HCT116 (cell line): ENCODE data around the gene GEMIN7. TPM values are rescaled to one million over a fixed set of nuclear protein-coding genes. Genes with fewer than 3 reads are reported as not detected.

Experiments used
- ATAC-seq: fragments of 200-7000 bp; cut with Tn5 transposase; 2 replicates; pipeline ENCODE4 v1.9.1; 2020; ENCODE audit warnings: mild to moderate bottlenecking, moderate library complexity
- BruUV-seq: library from RNA; stranded (reverse); fragments of 400-500 nt; replicated peaks from 2 replicates; lab custom pipeline; 2021; lab: Mats Ljungman, UMichigan
- CTCF ChIA-PET: fragments of 300-600 bp; sonication (Branson Sonifier 250); formaldehyde crosslinking; loops from one replicate; lab custom pipeline; 2021; ENCODE audit warnings: antibody characterized with exemption; lab: Charles Lee
- POLR2A ChIA-PET: fragments of 300-600, 350-600 bp; sonication (Branson Sonifier 250); formaldehyde crosslinking; loops from one replicate; lab custom pipeline; 2021; ENCODE audit warnings: antibody characterized with exemption; lab: Charles Lee
- RAD21 ChIA-PET, 2 experiments: fragments of 300-600 bp; sonication (Branson Sonifier 250); formaldehyde crosslinking; loops; one replicate each; lab custom pipeline; 2023; ENCODE audit warnings: low total read pairs in 2 of 2; ENCODE audit not compliant: uncharacterized antibody in 2 of 2, unreplicated experiment in 2 of 2, low non-redundant PET in 1 of 2; lab: Charles Lee
- DNase-seq: peaks from one replicate; pipeline ENCODE4 v3.0.0-alpha.2; 2010; ENCODE audit warnings: low read depth, low spot score
- H2AFZ ChIP-seq: fragments of 200-600 bp; shearing (Covaris generic), sonication (generic); 2 replicates; pipeline ENCODE4 v1.6.1; 2017; ENCODE audit warnings: low read depth, mixed run types, mixed read lengths, antibody characterized with exemption, low read length; ENCODE audit not compliant: poor library complexity, severe bottlenecking
- H3K27ac ChIP-seq: 2 replicates; pipeline ENCODE4 v1.5.1; 2012; ENCODE audit warnings: low read depth, low read length
- H3K27me3 ChIP-seq: fragments of 200-600 bp; sonication (generic); 2 replicates; pipeline ENCODE4 v1.6.1; 2016; ENCODE audit warnings: mixed run types, low read length, mixed read lengths; ENCODE audit not compliant: insufficient read depth
- H3K36me3 ChIP-seq, 2 experiments: fragments of 200-500 bp in 1 of 2; fragments of 200-600 bp in 1 of 2; sonication (Bioruptor generic) in 1 of 2; sonication (generic) in 1 of 2; 2 replicates each; pipeline versions ENCODE4 v1.5.1 to v1.6.1; 2014 to 2016; ENCODE audit warnings: low read length in 2 of 2, inconsistent platforms in 1 of 2, mixed read lengths in 1 of 2, mixed run types in 1 of 2; ENCODE audit not compliant: insufficient read depth in 2 of 2, control insufficient read depth in 1 of 2
- H3K4me1 ChIP-seq, 2 experiments: fragments of 200-600 bp in 1 of 2; sonication (generic) in 1 of 2; 2 replicates each; pipeline versions ENCODE4 v1.5.1 to v1.6.1; 2012 to 2017; ENCODE audit warnings: low read length in 2 of 2, inconsistent platforms in 1 of 2, mild to moderate bottlenecking in 1 of 2, mixed read lengths in 1 of 2, mixed run types in 1 of 2, moderate library complexity in 1 of 2; ENCODE audit not compliant: insufficient read depth in 2 of 2, control insufficient read depth in 1 of 2
- H3K4me2 ChIP-seq: fragments of 200-600 bp; sonication (generic); 2 replicates; pipeline ENCODE4 v1.6.1; 2017; ENCODE audit warnings: mixed run types, low read length, mixed read lengths
- H3K4me3 ChIP-seq, 2 experiments: fragments of 200-600 bp in 1 of 2; sonication (generic) in 1 of 2; replicated peaks in 1 of 2; 2 replicates each; pipeline ENCODE4 v1.5.1; 2011 to 2016; ENCODE audit warnings: low read length in 2 of 2, control low read depth in 1 of 2, low read depth in 1 of 2, mild to moderate bottlenecking in 1 of 2, mixed read lengths in 1 of 2, mixed run types in 1 of 2
- H3K79me2 ChIP-seq: fragments of 200-600 bp; sonication (generic); 2 replicates; pipeline ENCODE4 v1.6.1; 2017; ENCODE audit warnings: mild to moderate bottlenecking, mixed run types, low read length, moderate library complexity, mixed read lengths; ENCODE audit not compliant: insufficient read depth
- H3K9ac ChIP-seq: fragments of 200-600 bp; sonication (generic); 2 replicates; pipeline ENCODE4 v1.6.1; 2016; ENCODE audit warnings: low read length, mixed read lengths
- H3K9me2 ChIP-seq: fragments of 200-600 bp; sonication (generic), shearing (Covaris generic); 2 replicates; pipeline ENCODE4 v1.6.1; 2017; ENCODE audit warnings: mixed run types, mild to moderate bottlenecking, moderate library complexity; ENCODE audit not compliant: insufficient read depth
- H3K9me3 ChIP-seq, 2 experiments: fragments of 200-500 bp in 1 of 2; fragments of 200-600 bp in 1 of 2; sonication (Bioruptor generic) in 1 of 2; sonication (generic) in 1 of 2; 2 replicates each; pipeline ENCODE4 v1.6.1; 2014 to 2017; ENCODE audit warnings: low read length in 2 of 2, mixed read lengths in 2 of 2, inconsistent platforms in 1 of 2, low read depth in 1 of 2, mild to moderate bottlenecking in 1 of 2, mixed run types in 1 of 2, moderate library complexity in 1 of 2; ENCODE audit not compliant: control insufficient read depth in 1 of 2, insufficient read depth in 1 of 2
- H4K20me1 ChIP-seq: fragments of 200-600 bp; sonication (generic), shearing (Covaris generic); 2 replicates; pipeline ENCODE4 v1.6.1; 2017; ENCODE audit warnings: mixed run types, mild to moderate bottlenecking, moderate library complexity; ENCODE audit not compliant: insufficient read depth
- ATF3 ChIP-seq: IDR thresholded peaks from 2 replicates; pipeline ENCODE4 v1.6.1; 2012
- CEBPB ChIP-seq: IDR thresholded peaks from 2 replicates; pipeline ENCODE4 v1.6.1; 2012; ENCODE audit warnings: low read depth
- CTCF ChIP-seq, 3 experiments: fragments of 200-600 bp in 1 of 3; sonication (generic) in 1 of 3; IDR thresholded peaks in 2 of 3; conservative IDR thresholded peaks in 1 of 3; 2 replicates each; pipeline ENCODE4 v1.5.1; 2012 to 2017; ENCODE audit warnings: low read depth in 2 of 3, low read length in 2 of 3, antibody characterized with exemption in 1 of 3, borderline replicate concordance in 1 of 3, control low read depth in 1 of 3, mild to moderate bottlenecking in 1 of 3, mixed read lengths in 1 of 3, mixed run types in 1 of 3, moderate library complexity in 1 of 3; ENCODE audit not compliant: insufficient read depth in 1 of 3
- EGR1 ChIP-seq: IDR thresholded peaks from 2 replicates; pipeline ENCODE4 v1.6.1; 2012; ENCODE audit warnings: low read depth
- EZH2 ChIP-seq: fragments of 200-600 bp; sonication (generic); IDR thresholded peaks from 2 replicates; pipeline ENCODE4 v1.6.1; 2017; ENCODE audit warnings: antibody characterized with exemption, mixed run types
- JUND ChIP-seq: IDR thresholded peaks from 2 replicates; pipeline ENCODE4 v1.6.1; 2012
- MAX ChIP-seq: IDR thresholded peaks from 2 replicates; pipeline ENCODE4 v1.6.1; 2012
- POLR2AphosphoS5 ChIP-seq: IDR thresholded peaks from 2 replicates; pipeline ENCODE4 v1.6.1; 2011; ENCODE audit warnings: mild to moderate bottlenecking, low read depth, low read length, moderate library complexity
- RAD21 ChIP-seq: IDR thresholded peaks from 2 replicates; pipeline ENCODE4 v1.6.1; 2012; ENCODE audit warnings: low read depth, mild to moderate bottlenecking
- SP1 ChIP-seq: IDR thresholded peaks from 2 replicates; pipeline ENCODE4 v1.6.1; 2012; ENCODE audit warnings: low read depth
- SRF ChIP-seq: IDR thresholded peaks from 2 replicates; pipeline ENCODE4 v1.6.1; 2012; ENCODE audit warnings: low read depth
- TCF7L2 ChIP-seq: IDR thresholded peaks from 2 replicates; pipeline ENCODE4 v1.7.0; 2011; ENCODE audit warnings: borderline replicate concordance, inconsistent platforms; ENCODE audit not compliant: insufficient read depth, insufficient read length; ENCODE audit errors: extremely low read depth
- YY1 ChIP-seq: IDR thresholded peaks from 2 replicates; pipeline ENCODE4 v1.6.1; 2011; ENCODE audit warnings: low read length, low read depth, moderate library complexity, mild to moderate bottlenecking; ENCODE audit not compliant: insufficient replicate concordance; ENCODE audit errors: extremely low read depth
- ZBTB33 ChIP-seq: IDR thresholded peaks from 2 replicates; pipeline ENCODE4 v1.6.1; 2011; ENCODE audit warnings: mild to moderate bottlenecking, low read length, moderate library complexity; ENCODE audit not compliant: insufficient replicate concordance; ENCODE audit errors: extremely low read depth
- ZFX ChIP-seq: fragments of 450-650 bp; IDR thresholded peaks from 2 replicates; pipeline ENCODE4 v1.6.1; 2017
- ZNF274 ChIP-seq: fragments of 200-500 bp; sonication (Bioruptor generic); IDR thresholded peaks from 2 replicates; pipeline ENCODE4 v1.6.1; 2014; ENCODE audit warnings: mild to moderate bottlenecking, low read depth, low read length, inconsistent platforms
- intact Hi-C: fragments of 100-400 bp; cut with micrococcal nuclease; formaldehyde crosslinking; loops from 2 replicates; pipeline ENCODE4 v1.10.0; 2022
- total RNA-seq: library from RNA; stranded (reverse); gene quantifications from one replicate; pipeline ENCODE4 v1.2.1, GENCODE V29; 2021; ENCODE audit not compliant: unreplicated experiment

Gene GEMIN7
- total RNA-seq, 1 experiment from 2014 or later: 35.4 TPM

- no peaks in the 10 kb centered on the region for H3K27me3 ChIP-seq
- H2AFZ ChIP-seq: no peak overlapping the region
- H3K9me3 ChIP-seq: no peaks in the 10 kb centered on the region
- H3K79me2 ChIP-seq: peaks cover 98% of the 10 kb centered on the region
- H3K9ac ChIP-seq: no peak overlapping the region
- no peaks in the 10 kb centered on the region for H3K9me2 ChIP-seq
- ATAC-seq (no peak), DNase-seq (no peak)
- CTCF ChIA-PET: no interaction called here
- no peak overlapping the region for H3K4me3 ChIP-seq
- H3K36me3 ChIP-seq: no peaks in the 10 kb centered on the region
- BruUV-seq: no TSS peak
- peaks cover 4 to 28% of the 10 kb centered on the region in 2 experiments; a peak in 3 of 4 replicates for H3K4me1 ChIP-seq
- no peaks in the 10 kb centered on the region; the same call in 1 of the 2 replicates for H4K20me1 ChIP-seq
- RAD21 ChIA-PET: no interaction called here
- POLR2A ChIA-PET: no interaction called here
- H3K4me2 ChIP-seq: no peak overlapping the region
- TF ChIP-seq CEBPB: no peak
- no peak for TF ChIP-seq ZNF274
- TF ChIP-seq YY1: no peak
- no peak for TF ChIP-seq JUND
- TF ChIP-seq TCF7L2: no peak
- TF ChIP-seq EZH2: no peak
- no peak for TF ChIP-seq EGR1
- TF ChIP-seq POLR2AphosphoS5: no peak
- intact Hi-C loops: loop anchor here (10.0 kb wide), 2 partner anchors 75 to 675 kb away; partner anchors contain the start of genes BLOC1S3 and TRAPPC6A
- no peak overlapping the region for H3K27ac ChIP-seq
These were observed 20.6 kb downstream of the GEMIN7 start for GRCh38 chr19:45099467-45100191.

- H3K4me1 ChIP-seq: peaks cover 3 to 25% of the 10 kb centered on the region in 2 experiments; a peak in 3 of 4 replicates
- BruUV-seq: no TSS peak
- no peak for TF ChIP-seq ZFX
- TF ChIP-seq SRF: no peak
- TF ChIP-seq ATF3: no peak
- no peak for TF ChIP-seq SP1
- TF ChIP-seq ZBTB33: no peak
- no peak for TF ChIP-seq JUND
- TF ChIP-seq POLR2AphosphoS5: no peak
- TF ChIP-seq RAD21: no peak
- TF ChIP-seq CTCF (IDR thresholded peaks at IDR 0.05 in 2 of 3, conservative IDR thresholded peaks at IDR 0.05 in 1 of 3; ENCODE audit: borderline replicate concordance in 1 of 3, insufficient read depth in 1 of 3, low read depth in 2 of 3, low read length in 2 of 3): no peak
- TF ChIP-seq MAX: no peak
These were observed 21.1 kb downstream of the GEMIN7 start for GRCh38 chr19:45100201-45100600.

More at GRCh38 chr19:45100201-45100600, 21.1 kb downstream of the GEMIN7 start:
- Histone ChIP-seq H3K4me2 (no peak overlapping the region), H3K9me3 (no peaks in the 10 kb centered on the region), H2AFZ (no peak overlapping the region), H3K9me2 (no peaks in the 10 kb centered on the region), H3K27ac (no peak overlapping the region), H3K4me3 (no peak overlapping the region), H3K36me3 (no peaks in the 10 kb centered on the region), H3K9ac (no peak overlapping the region), H3K79me2 (peaks cover 98% of the 10 kb centered on the region), H4K20me1 (no peaks in the 10 kb centered on the region; the same call in 1 of the 2 replicates), H3K27me3 (no peaks in the 10 kb centered on the region)
- RAD21 ChIA-PET: no interaction called here
- POLR2A ChIA-PET: no interaction called here
- no peak for ATAC-seq
- intact Hi-C loops: no loop called here
- DNase-seq: no peak
- CTCF ChIA-PET: no interaction called here
